ENCODE results near the gene HMG20A.

DNA sequence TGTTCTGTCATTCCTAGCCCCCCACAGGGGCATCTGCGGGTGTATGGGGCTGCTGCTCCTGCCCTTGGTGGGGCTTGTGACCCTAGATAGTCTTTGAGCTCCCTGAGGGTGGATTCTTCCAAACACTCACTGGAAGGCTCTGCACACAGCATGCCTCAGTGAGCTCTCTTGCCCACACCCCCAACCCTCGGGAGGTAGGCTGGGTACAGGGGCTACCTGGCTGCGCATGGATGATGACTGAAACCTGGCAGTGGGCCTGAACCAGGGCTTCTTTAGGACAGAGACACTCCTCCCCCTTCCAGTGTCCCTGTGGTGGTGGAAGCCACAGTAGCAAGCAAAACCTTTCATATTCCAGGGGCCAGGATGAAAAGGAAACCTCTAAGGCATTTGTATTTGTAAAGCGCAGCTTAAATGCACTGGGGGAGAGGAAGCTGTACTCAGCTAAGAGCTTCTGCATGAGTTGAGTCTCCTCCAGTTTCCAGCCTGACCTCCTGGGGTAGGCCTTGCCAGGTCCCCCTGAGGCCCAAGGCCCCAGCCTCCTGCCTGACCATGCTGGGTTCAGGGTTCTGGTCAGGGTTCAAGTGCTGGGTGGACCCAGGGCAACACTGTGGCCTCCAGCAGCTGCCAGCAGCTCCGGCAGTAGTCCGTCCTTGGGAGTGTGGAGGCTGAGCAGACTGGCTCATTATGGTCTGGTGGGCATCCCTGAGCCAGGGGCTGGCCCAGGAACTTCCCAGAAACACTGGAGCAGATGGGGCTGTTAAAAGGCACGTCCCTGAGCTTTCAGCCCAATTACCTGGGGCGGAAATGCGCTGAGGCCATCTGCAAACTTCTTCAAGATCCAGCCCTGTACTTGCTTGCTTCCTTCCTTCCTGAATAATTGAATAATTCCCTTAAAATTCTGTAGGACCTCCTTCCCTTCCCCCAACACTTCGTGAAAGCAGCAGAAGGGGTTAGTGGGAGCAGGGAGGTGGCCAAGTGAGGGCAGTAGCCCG, 89.7 kb downstream of the HMG20A start:
- TF ChIP-seq, protein P1, sequence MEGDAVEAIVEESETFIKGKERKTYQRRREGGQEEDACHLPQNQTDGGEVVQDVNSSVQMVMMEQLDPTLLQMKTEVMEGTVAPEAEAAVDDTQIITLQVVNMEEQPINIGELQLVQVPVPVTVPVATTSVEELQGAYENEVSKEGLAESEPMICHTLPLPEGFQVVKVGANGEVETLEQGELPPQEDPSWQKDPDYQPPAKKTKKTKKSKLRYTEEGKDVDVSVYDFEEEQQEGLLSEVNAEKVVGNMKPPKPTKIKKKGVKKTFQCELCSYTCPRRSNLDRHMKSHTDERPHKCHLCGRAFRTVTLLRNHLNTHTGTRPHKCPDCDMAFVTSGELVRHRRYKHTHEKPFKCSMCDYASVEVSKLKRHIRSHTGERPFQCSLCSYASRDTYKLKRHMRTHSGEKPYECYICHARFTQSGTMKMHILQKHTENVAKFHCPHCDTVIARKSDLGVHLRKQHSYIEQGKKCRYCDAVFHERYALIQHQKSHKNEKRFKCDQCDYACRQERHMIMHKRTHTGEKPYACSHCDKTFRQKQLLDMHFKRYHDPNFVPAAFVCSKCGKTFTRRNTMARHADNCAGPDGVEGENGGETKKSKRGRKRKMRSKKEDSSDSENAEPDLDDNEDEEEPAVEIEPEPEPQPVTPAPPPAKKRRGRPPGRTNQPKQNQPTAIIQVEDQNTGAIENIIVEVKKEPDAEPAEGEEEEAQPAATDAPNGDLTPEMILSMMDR (IDR thresholded peaks at IDR 0.05), result no peak
- TF ChIP-seq, protein P2, sequence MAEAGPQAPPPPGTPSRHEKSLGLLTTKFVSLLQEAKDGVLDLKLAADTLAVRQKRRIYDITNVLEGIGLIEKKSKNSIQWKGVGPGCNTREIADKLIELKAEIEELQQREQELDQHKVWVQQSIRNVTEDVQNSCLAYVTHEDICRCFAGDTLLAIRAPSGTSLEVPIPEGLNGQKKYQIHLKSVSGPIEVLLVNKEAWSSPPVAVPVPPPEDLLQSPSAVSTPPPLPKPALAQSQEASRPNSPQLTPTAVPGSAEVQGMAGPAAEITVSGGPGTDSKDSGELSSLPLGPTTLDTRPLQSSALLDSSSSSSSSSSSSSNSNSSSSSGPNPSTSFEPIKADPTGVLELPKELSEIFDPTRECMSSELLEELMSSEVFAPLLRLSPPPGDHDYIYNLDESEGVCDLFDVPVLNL (CRISPR knock-in tag; IDR thresholded peaks at IDR 0.05; ENCODE audit: borderline replicate concordance, low read depth), result no peak
- TF ChIP-seq, protein P3, sequence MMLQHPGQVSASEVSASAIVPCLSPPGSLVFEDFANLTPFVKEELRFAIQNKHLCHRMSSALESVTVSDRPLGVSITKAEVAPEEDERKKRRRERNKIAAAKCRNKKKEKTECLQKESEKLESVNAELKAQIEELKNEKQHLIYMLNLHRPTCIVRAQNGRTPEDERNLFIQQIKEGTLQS (CRISPR knock-in tag; conservative IDR thresholded peaks at IDR 0.05), result no peak
- TF ChIP-seq ZNF121 (CRISPR knock-in tag; IDR thresholded peaks at IDR 0.05), result no peak
- no peak for TF ChIP-seq IRF2 (CRISPR knock-in tag; IDR thresholded peaks at IDR 0.05; ENCODE audit: borderline replicate concordance, low read depth)
- TF ChIP-seq GTF2I (CRISPR knock-in tag; conservative IDR thresholded peaks at IDR 0.05), result 0 out of 2 replicates have a peak, but pooled peaks have one; percentile 7
- no peak for TF ChIP-seq JUN (CRISPR knock-in tag; IDR thresholded peaks at IDR 0.05)

Data from WTC11 (cell line).